ENCODE measurements around the gene FBXL2. TPM values are rescaled to one million over a fixed set of nuclear protein-coding genes. Genes with fewer than 3 reads are reported as not detected.
A peak's percentile ranks its signal among the peaks of the same experiment; 100 is the strongest.

Gene FBXL2
- total RNA-seq (10 to 100 TPM in 1 of 2 donors, 1 to 10 TPM in 1; 9.4 to 28.7 TPM), polyA plus RNA-seq (1 to 10 TPM; 2.4 to 3.7 TPM)
- long read RNA-seq, donor 1, transcript FBXL2-216 (15 exons, 3,847 nt) = major isoform, 5 of 8 reads
- long read RNA-seq, donor 1, partial matches to known transcripts = 0 of 8 reads
- long read RNA-seq, donor 1, other reads (novel, unspliced or antisense) = 0 of 8 reads
- long read RNA-seq, donor 2, partial matches to known transcripts = 7 of 11 reads
- long read RNA-seq, donor 2, other reads (novel, unspliced or antisense) = 0 of 11 reads
- long read RNA-seq, donor 3, partial matches to known transcripts = 0 of 5 reads
- long read RNA-seq, donor 3, other reads (novel, unspliced or antisense) = 0 of 5 reads
- long read RNA-seq, donor 4, partial matches to known transcripts = 12 of 12 reads
- long read RNA-seq, donor 4, other reads (novel, unspliced or antisense) = 0 of 12 reads
- long read RNA-seq, donor 5, transcript FBXL2-216 (15 exons, 3,847 nt) = major isoform, 6 of 49 reads
- long read RNA-seq, donor 5, partial matches to known transcripts = 41 of 49 reads
- long read RNA-seq, donor 5, other reads (novel, unspliced or antisense) = 0 of 49 reads

- H3K27me3 ChIP-seq (ENCODE audit: control insufficient read depth in 3 of 3, insufficient read depth in 3 of 3, low read length in 2 of 3) = no peaks in the 10 kb centered on the region
- 2% methylated on average over 57 to 63 of the region's 63 CpGs for WGBS, 2 donors
- TF ChIP-seq CTCF (IDR thresholded peaks at IDR 0.05; ENCODE audit: control extremely low read depth, extremely low read depth) = no peak
- peaks cover 0 to 10% (median 0%) of the 10 kb centered on the region in 5 donors for H3K4me1 ChIP-seq (ENCODE audit: control insufficient read depth in 5 of 5, insufficient read depth in 5 of 5, low read length in 5 of 5)
- ATAC-seq (ENCODE audit: insufficient read depth, low FRiP score) (peak; percentile 92), DNase-seq (peak; percentile 67 to 83 (median 78))
- no peaks in the 10 kb centered on the region for H3K36me3 ChIP-seq (ENCODE audit: control insufficient read depth in 4 of 4, insufficient read depth in 4 of 4, low read length in 4 of 4)
- peak within 1 kb of the TSS in 1 of 2 donors; percentile 45 for H3K27ac ChIP-seq (ENCODE audit: low read depth in 1 of 2, low read length in 1 of 2)
- peak within 1 kb of the TSS; percentile 68 for H3K4me3 ChIP-seq
- H3K9me3 ChIP-seq (ENCODE audit: control insufficient read depth in 4 of 4, insufficient read depth in 3 of 4, low read length in 3 of 4) = no peaks in the 10 kb centered on the region
- H3K9ac ChIP-seq (ENCODE audit: insufficient read depth in 1 of 2, low read length in 2 of 2) = peak within 1 kb of the TSS; percentile 47 to 59
Observed at GRCh38 chr3:33277193-33277882, at the start of gene FBXL2. FBXL2 (plus strand) TSS chr3:33277442; CDS start chr3:33277513, 71 bp downstream.

- Histone ChIP-seq H3K27ac (ENCODE audit: low read depth in 1 of 2, low read length in 1 of 2) (no peak overlapping the region), H3K9me3 (ENCODE audit: control insufficient read depth in 4 of 4, insufficient read depth in 3 of 4, low read length in 3 of 4) (no peaks in the 10 kb centered on the region), H3K4me1 (ENCODE audit: control insufficient read depth in 5 of 5, insufficient read depth in 5 of 5, low read length in 5 of 5) (no peaks in the 10 kb centered on the region), H3K9ac (ENCODE audit: insufficient read depth in 1 of 2, low read length in 2 of 2) (no peak overlapping the region), H3K27me3 (ENCODE audit: control insufficient read depth in 3 of 3, insufficient read depth in 3 of 3, low read length in 2 of 3) (no peaks in the 10 kb centered on the region), H3K36me3 (ENCODE audit: control insufficient read depth in 4 of 4, insufficient read depth in 4 of 4, low read length in 4 of 4) (no peaks in the 10 kb centered on the region), H3K4me3 (no peak overlapping the region)
- TF ChIP-seq CTCF (IDR thresholded peaks at IDR 0.05; ENCODE audit: control extremely low read depth, extremely low read depth) = no peak
- 84 to 87% methylated on average over 3 of the region's 3 CpGs for WGBS, 2 donors
- ATAC-seq (ENCODE audit: insufficient read depth, low FRiP score) = no peak
- no peak for DNase-seq
Observed at GRCh38 chr3:33229066-33229465, 48.2 kb upstream of the FBXL2 start.

- no peak for DNase-seq
- WGBS, 2 donors = 60 to 64% methylated on average over 5 of the region's 5 CpGs
- TF ChIP-seq CTCF (IDR thresholded peaks at IDR 0.05; ENCODE audit: control extremely low read depth, extremely low read depth) = no peak
Observed at GRCh38 chr3:33229947-33230346, 47.3 kb upstream of the FBXL2 start.

More at GRCh38 chr3:33229947-33230346, 47.3 kb upstream of the FBXL2 start:
- Histone ChIP-seq H3K27me3 (ENCODE audit: control insufficient read depth in 3 of 3, insufficient read depth in 3 of 3, low read length in 2 of 3) (no peaks in the 10 kb centered on the region), H3K9ac (ENCODE audit: insufficient read depth in 1 of 2, low read length in 2 of 2) (no peak overlapping the region), H3K27ac (ENCODE audit: low read depth in 1 of 2, low read length in 1 of 2) (no peak overlapping the region), H3K36me3 (ENCODE audit: control insufficient read depth in 4 of 4, insufficient read depth in 4 of 4, low read length in 4 of 4) (no peaks in the 10 kb centered on the region), H3K4me3 (no peak overlapping the region), H3K9me3 (ENCODE audit: control insufficient read depth in 4 of 4, insufficient read depth in 3 of 4, low read length in 3 of 4) (no peaks in the 10 kb centered on the region), H3K4me1 (ENCODE audit: control insufficient read depth in 5 of 5, insufficient read depth in 5 of 5, low read length in 5 of 5) (no peaks in the 10 kb centered on the region)
- no peak for ATAC-seq (ENCODE audit: insufficient read depth, low FRiP score)
